Mucosa of descending colon (tissue), 3 donors: ENCODE measurements around the gene STK31. TPM values are rescaled to one million over a fixed set of nuclear protein-coding genes. Genes with fewer than 3 reads are reported as not detected.
"Not testable (repeated sequence)": the region's sequence is repeated elsewhere in the genome, so short reads cannot be mapped to it uniquely, and the experiment has no call there.

Experiments used
- ATAC-seq: fragments of 200-7000 bp; cut with Tn5 transposase; one replicate; pipeline ENCODE4 v1.9.1; 2020; ENCODE audit warnings: mild to moderate bottlenecking, moderate library complexity
- DNase-seq, 3 donors: peaks; one replicate each; pipeline ENCODE4 v3.0.0-alpha.2; 2020
- H3K36me3 ChIP-seq: fragments of 200-600 bp; one replicate; pipeline ENCODE4 v1.8.0; 2021; ENCODE audit warnings: low read depth, mild to moderate bottlenecking
- H3K4me1 ChIP-seq: fragments of 200-600 bp; one replicate; pipeline ENCODE4 v1.8.0; 2021; ENCODE audit warnings: low read depth, mild to moderate bottlenecking
- H3K4me3 ChIP-seq: fragments of 200-600 bp; one replicate; pipeline ENCODE4 v1.8.0; 2021; ENCODE audit warnings: mild to moderate bottlenecking
- H3K9me3 ChIP-seq: fragments of 200-600 bp; one replicate; pipeline ENCODE4 v1.8.0; 2021; ENCODE audit warnings: mild to moderate bottlenecking
- intact Hi-C, 2 donors: fragments of 100-400 bp; cut with DNase I in 1 of 2; cut with micrococcal nuclease in 1 of 2; formaldehyde crosslinking; loops; one replicate each; pipeline versions ENCODE4 v1.11.0 to v1.11.1; 2022; cut with DNase I, micrococcal nuclease
- total RNA-seq, 3 donors: library from RNA; stranded (reverse); fragmentation: NEBNext Ultra II Directional in 2 of 3; extraction: Animal tissue kit (Norgen Biotek cat#: 25700) in 2 of 3; gene quantifications; one replicate each; pipeline versions ENCODE4 v1.2.1 to v1.2.4, GENCODE V29; 2021 to 2023
- TF ChIP-seq, protein P1 (sequence below): fragments of 200-600 bp; IDR thresholded peaks from one replicate; pipeline ENCODE4 v1.8.0; 2022; ENCODE audit warnings: antibody characterized with exemption, mild to moderate bottlenecking
- donor health status: DM: no; HTN: no; CAD: no; lungs with moderate emphysema.
- donor health status: DM: no; HTN: no; CAD: no.
- donor health status: DM: no; HTN: yes; CAD: no.

Gene STK31
- total RNA-seq, 3 donors from 2014 or later = 0.38 to 1.3 (median 0.65) TPM

DNA sequence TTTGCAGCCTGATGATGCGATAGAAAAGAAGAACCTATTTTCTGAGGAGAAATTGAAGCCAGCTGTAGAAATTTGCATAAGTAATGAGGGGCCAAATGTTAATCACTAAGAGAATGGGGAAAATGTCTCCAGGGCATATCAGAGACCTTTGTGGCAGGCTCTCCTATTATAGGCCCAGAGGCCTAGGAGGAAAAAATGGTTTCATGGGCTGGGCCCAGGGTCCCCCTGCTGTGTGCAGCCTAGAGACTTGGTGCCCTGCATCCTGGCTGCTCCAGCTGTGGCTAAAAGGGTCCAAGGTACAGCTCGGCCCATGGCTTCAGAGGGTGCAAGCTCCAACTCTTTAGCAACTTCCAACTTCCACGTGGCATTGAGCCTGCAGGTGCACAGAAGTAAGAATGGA is 123.4 kb downstream of the STK31 start:
- no peaks in the 10 kb centered on the region for H3K36me3 ChIP-seq
- intact Hi-C loops = no loop called here
- TF ChIP-seq, protein P1, sequence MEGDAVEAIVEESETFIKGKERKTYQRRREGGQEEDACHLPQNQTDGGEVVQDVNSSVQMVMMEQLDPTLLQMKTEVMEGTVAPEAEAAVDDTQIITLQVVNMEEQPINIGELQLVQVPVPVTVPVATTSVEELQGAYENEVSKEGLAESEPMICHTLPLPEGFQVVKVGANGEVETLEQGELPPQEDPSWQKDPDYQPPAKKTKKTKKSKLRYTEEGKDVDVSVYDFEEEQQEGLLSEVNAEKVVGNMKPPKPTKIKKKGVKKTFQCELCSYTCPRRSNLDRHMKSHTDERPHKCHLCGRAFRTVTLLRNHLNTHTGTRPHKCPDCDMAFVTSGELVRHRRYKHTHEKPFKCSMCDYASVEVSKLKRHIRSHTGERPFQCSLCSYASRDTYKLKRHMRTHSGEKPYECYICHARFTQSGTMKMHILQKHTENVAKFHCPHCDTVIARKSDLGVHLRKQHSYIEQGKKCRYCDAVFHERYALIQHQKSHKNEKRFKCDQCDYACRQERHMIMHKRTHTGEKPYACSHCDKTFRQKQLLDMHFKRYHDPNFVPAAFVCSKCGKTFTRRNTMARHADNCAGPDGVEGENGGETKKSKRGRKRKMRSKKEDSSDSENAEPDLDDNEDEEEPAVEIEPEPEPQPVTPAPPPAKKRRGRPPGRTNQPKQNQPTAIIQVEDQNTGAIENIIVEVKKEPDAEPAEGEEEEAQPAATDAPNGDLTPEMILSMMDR = no peak
- H3K4me1 ChIP-seq = no peaks in the 10 kb centered on the region
- H3K9me3 ChIP-seq = peaks cover 36% of the 10 kb centered on the region
- no peak for DNase-seq
- no peak for ATAC-seq
- H3K4me3 ChIP-seq = no peak overlapping the region

DNA sequence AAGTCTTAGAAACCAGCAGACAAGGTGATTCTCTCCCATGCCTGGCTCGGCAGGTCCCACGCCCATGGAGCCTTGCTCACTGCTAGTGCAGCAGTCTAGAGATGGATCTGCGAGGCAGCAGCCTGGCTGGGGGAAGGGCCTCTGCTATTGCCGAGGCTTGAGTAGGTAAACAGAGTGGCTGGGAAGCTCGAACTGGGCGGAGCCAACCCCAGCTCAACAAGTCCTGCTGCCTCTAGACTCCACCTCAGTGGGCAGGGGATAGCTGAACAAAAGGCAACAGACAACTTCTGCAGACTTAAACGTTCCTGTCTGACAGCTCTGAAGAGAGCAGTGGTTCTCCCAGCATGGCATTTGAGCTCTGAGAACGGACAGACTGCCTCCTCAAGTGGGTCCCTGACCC is 134.8 kb downstream of the STK31 start:
- H3K36me3 ChIP-seq, H3K4me3 ChIP-seq, H3K9me3 ChIP-seq, H3K4me1 ChIP-seq, intact Hi-C loops, ATAC-seq: not testable (repeated sequence)
- DNase-seq = peak in 2 of 3 donors; percentile 6 to 31

DNA sequence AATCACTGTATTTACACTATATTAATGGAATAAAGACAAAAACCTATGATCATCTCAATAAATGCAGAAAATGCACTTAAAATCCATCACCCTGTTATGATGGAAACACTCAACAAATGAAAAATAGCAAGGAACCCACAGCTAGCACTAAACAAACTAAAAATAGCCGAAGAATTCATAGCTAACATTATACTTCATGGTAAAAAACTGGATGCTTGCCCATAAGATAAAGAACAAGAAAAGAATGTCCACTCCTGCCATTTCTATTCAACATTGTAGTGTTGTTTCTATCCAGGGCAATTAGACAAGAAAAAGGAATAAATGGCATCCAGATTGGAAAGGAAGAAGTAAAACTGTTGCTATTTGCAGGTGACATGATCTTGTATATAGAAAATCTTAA is 142.1 kb downstream of the STK31 start:
- H3K4me3 ChIP-seq = no peak overlapping the region
- ATAC-seq (no peak), DNase-seq (no peak)
- H3K36me3 ChIP-seq = no peaks in the 10 kb centered on the region
- no peaks in the 10 kb centered on the region for H3K4me1 ChIP-seq
- intact Hi-C loops = no loop called here
- TF ChIP-seq, protein P1 = no peak
- peaks cover 2% of the 10 kb centered on the region for H3K9me3 ChIP-seq

DNA sequence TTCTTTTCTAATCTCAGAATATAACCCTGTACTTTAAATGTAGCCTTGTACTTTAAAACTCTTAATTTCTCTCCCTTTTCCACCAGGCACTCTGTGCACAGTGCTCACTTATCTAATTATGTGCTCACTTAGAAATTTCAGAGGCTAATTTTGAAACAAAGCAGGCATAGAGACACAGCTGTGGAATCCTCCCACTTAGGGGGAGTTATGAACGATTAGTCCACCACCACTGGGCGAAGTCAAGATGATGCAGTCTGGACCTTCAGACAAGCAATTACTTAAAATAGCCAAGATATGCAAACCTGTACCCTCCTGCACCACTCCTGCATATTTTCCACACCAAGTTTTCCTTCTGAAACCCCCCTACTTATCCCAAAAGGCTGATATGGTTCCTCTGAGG is 143.0 kb downstream of the STK31 start:
- intact Hi-C loops = no loop called here
- Histone ChIP-seq H3K9me3 (peaks cover 2% of the 10 kb centered on the region), H3K4me3 (no peak overlapping the region), H3K4me1 (no peaks in the 10 kb centered on the region), H3K36me3 (no peaks in the 10 kb centered on the region)
- DNase-seq (no peak), ATAC-seq (no peak)
- TF ChIP-seq, protein P1 = no peak

DNA sequence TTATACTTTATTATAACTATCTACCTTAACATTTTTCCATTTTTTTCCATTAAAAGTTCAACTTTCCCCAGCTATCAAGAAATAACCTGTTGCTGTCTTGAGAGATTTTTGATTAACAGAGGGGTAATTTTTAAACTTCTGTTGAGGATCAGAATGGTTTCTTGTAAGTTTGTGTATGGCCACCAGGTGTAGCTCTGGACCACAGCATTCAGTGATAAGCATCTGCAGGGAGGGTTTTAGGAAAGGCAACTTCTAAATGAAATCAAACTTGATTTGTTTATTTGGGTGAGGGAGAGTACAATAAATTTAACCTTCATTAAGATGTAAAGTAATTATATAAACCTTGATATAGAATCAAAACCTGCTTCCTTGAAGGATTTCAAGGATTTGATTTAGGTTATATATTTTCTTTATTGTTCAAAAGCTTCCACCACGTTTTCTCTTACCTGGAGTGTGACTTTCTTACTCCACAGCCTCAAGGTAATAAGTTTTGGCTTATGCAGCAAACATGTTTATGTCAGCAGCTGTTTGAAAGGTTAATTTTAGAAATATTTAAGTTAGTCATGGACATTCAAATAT is 153.3 kb downstream of the STK31 start:
- no peaks in the 10 kb centered on the region for H3K9me3 ChIP-seq
- H3K4me3 ChIP-seq = no peak overlapping the region
- intact Hi-C loops = no loop called here
- TF ChIP-seq, protein P1 = no peak
- peak in 1 of 3 donors; percentile 19 for DNase-seq
- H3K4me1 ChIP-seq = no peaks in the 10 kb centered on the region
- no peak for ATAC-seq
- H3K36me3 ChIP-seq = no peaks in the 10 kb centered on the region

DNA sequence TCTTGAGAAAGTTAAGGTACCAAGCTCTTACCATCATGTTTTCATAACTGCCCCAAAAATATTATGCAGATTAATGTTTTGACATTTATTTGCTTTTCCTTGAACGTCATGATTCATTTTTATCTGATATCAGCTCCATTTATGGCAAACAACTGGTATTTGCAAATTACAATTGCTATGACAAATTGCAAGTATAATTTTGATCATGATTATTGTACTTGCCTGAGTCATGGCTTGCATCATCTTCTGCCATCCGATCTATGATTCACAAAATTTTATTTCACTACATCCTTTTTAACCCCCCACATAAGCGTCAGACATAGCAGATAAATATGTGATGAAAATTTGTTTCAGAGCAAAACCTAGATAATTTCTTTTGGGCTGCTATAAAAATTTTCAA is 155.0 kb downstream of the STK31 start:
- DNase-seq (no peak), ATAC-seq (no peak)
- H3K4me1 ChIP-seq = no peaks in the 10 kb centered on the region
- TF ChIP-seq, protein P1 = no peak
- no peaks in the 10 kb centered on the region for H3K36me3 ChIP-seq
- H3K9me3 ChIP-seq = no peaks in the 10 kb centered on the region
- intact Hi-C loops = no loop called here
- H3K4me3 ChIP-seq = no peak overlapping the region
